Measurements from ENCODE around the gene EXTL2. TPM values are rescaled to one million over a fixed set of nuclear protein-coding genes. Genes with fewer than 3 reads are reported as not detected.

EXTL2 gene
- total RNA-seq, 1 donor from 2014 or later, result 73.3 TPM

DNA sequence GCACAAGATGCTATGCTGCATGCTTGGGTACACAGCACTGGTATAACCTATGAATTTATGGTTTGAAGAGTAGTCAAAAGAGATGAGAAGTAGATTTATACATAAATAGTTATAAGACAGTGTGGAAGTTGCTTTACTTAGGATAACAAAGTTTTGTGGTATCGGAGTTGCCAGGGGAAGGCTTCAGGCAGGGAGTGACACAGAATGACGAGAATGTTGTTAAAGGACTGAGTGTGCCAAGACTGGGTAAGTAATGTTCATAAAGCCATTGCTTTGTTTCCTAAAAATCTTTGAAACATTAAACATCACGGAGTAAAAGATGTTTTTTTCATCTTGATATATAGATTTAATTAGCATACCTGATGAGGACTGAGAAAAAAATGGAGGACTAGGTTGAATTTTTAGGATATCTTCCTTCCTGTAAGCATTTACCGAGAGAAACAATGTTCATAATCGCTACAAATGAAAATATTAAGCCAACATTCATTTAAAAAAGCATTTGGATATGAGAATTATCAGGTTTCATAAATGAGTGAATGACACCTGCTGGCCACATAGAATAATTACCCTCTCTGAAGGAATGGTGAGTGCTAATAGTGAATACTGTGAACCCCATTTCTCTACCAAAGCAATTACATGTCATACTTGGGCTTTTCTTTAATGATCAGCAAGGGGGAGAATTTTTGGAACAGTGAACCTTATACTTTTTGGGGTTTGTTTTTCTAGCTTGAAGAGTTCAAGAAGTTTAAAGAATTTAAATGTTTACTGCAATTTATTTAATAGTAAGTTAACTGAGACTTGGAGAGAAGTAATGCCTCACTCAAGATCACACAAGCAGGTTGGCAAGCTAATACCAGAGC lies 28.4 kb downstream of the EXTL2 start:
- Mint-ChIP-seq H3K4me3 (no peak overlapping the region), H3K27me3 (ENCODE audit: insufficient read depth, low read depth) (no peaks in the 10 kb centered on the region), H3K4me1 (peaks cover 4% of the 10 kb centered on the region), H3K9me3 (no peaks in the 10 kb centered on the region), H3K36me3 (no peaks in the 10 kb centered on the region), H3K27ac (no peak overlapping the region)
- H3K27me3 ChIP-seq, result no peaks in the 10 kb centered on the region
- H3K4me2 ChIP-seq, result no peak overlapping the region
- H3K79me2 ChIP-seq (ENCODE audit: low read depth), result no peaks in the 10 kb centered on the region
- no peak overlapping the region for H3K9ac ChIP-seq
- TF ChIP-seq, protein P1, sequence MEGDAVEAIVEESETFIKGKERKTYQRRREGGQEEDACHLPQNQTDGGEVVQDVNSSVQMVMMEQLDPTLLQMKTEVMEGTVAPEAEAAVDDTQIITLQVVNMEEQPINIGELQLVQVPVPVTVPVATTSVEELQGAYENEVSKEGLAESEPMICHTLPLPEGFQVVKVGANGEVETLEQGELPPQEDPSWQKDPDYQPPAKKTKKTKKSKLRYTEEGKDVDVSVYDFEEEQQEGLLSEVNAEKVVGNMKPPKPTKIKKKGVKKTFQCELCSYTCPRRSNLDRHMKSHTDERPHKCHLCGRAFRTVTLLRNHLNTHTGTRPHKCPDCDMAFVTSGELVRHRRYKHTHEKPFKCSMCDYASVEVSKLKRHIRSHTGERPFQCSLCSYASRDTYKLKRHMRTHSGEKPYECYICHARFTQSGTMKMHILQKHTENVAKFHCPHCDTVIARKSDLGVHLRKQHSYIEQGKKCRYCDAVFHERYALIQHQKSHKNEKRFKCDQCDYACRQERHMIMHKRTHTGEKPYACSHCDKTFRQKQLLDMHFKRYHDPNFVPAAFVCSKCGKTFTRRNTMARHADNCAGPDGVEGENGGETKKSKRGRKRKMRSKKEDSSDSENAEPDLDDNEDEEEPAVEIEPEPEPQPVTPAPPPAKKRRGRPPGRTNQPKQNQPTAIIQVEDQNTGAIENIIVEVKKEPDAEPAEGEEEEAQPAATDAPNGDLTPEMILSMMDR (IDR thresholded peaks at IDR 0.05), result peak; percentile 67
- no peak for TF ChIP-seq EZH2 (IDR thresholded peaks at IDR 0.05)
- no peak for TF ChIP-seq EZH2phosphoT487 (IDR thresholded peaks at IDR 0.05)
- no peak overlapping the region for H2AFZ ChIP-seq (replicated peaks)
- no peaks in the 10 kb centered on the region for H4K20me1 ChIP-seq (ENCODE audit: low read depth)
- H3F3A ChIP-seq (ENCODE audit: low read depth), result no peaks in the 10 kb centered on the region
- DNase-seq (ENCODE audit: low spot score), result peak; percentile 18
- H3K4me3 ChIP-seq, result no peak overlapping the region
- no peaks in the 10 kb centered on the region for H3K36me3 ChIP-seq
- H3K4me1 ChIP-seq, result no peaks in the 10 kb centered on the region
- H3K9me3 ChIP-seq (ENCODE audit: low read depth), result no peaks in the 10 kb centered on the region
- no peak overlapping the region for H3K27ac ChIP-seq

GRCh38 chr1:100862591-100862990 lies 32.1 kb downstream of the EXTL2 start:
- Mint-ChIP-seq H3K9me3 (no peaks in the 10 kb centered on the region), H3K36me3 (no peaks in the 10 kb centered on the region), H3K27me3 (ENCODE audit: insufficient read depth, low read depth) (no peaks in the 10 kb centered on the region), H3K4me1 (peaks cover 9% of the 10 kb centered on the region), H3K4me3 (no peak overlapping the region), H3K27ac (no peak overlapping the region)
- Histone ChIP-seq H3K36me3 (no peaks in the 10 kb centered on the region), H3K4me2 (no peak overlapping the region), H4K20me1 (ENCODE audit: low read depth) (no peaks in the 10 kb centered on the region), H3K27ac (no peak overlapping the region), H3K9ac (no peak overlapping the region), H3K79me2 (ENCODE audit: low read depth) (no peaks in the 10 kb centered on the region), H3K9me3 (ENCODE audit: low read depth) (no peaks in the 10 kb centered on the region), H2AFZ (replicated peaks) (no peak overlapping the region), H3K27me3 (no peaks in the 10 kb centered on the region), H3F3A (ENCODE audit: low read depth) (no peaks in the 10 kb centered on the region), H3K4me1 (peaks cover 6% of the 10 kb centered on the region), H3K4me3 (no peak overlapping the region)
- no peak for DNase-seq (ENCODE audit: low spot score)
- no peak for TF ChIP-seq EZH2phosphoT487 (IDR thresholded peaks at IDR 0.05)
- TF ChIP-seq EZH2 (IDR thresholded peaks at IDR 0.05), result no peak
- TF ChIP-seq, protein P1 (IDR thresholded peaks at IDR 0.05), result no peak

GRCh38 chr1:100861379-100861778 lies 33.3 kb downstream of the EXTL2 start:
- H3K36me3 Mint-ChIP-seq, result no peaks in the 10 kb centered on the region

More at GRCh38 chr1:100861379-100861778, 33.3 kb downstream of the EXTL2 start:
- Mint-ChIP-seq H3K4me3 (no peak overlapping the region), H3K9me3 (no peaks in the 10 kb centered on the region), H3K27me3 (ENCODE audit: insufficient read depth, low read depth) (no peaks in the 10 kb centered on the region), H3K27ac (no peak overlapping the region), H3K4me1 (peaks cover 9% of the 10 kb centered on the region)
- H4K20me1 ChIP-seq (ENCODE audit: low read depth), result no peaks in the 10 kb centered on the region
- no peaks in the 10 kb centered on the region for H3K36me3 ChIP-seq
- no peaks in the 10 kb centered on the region for H3K79me2 ChIP-seq (ENCODE audit: low read depth)
- no peak overlapping the region for H3K9ac ChIP-seq
- no peak overlapping the region for H3K4me3 ChIP-seq
- no peaks in the 10 kb centered on the region for H3F3A ChIP-seq (ENCODE audit: low read depth)
- H3K4me1 ChIP-seq, result peaks cover 6% of the 10 kb centered on the region
- H3K27me3 ChIP-seq, result no peaks in the 10 kb centered on the region
- no peak for DNase-seq (ENCODE audit: low spot score)
- H3K9me3 ChIP-seq (ENCODE audit: low read depth), result no peaks in the 10 kb centered on the region
- no peak overlapping the region for H2AFZ ChIP-seq (replicated peaks)
- H3K27ac ChIP-seq, result no peak overlapping the region
- TF ChIP-seq, protein P1 (IDR thresholded peaks at IDR 0.05), result no peak
- no peak for TF ChIP-seq EZH2 (IDR thresholded peaks at IDR 0.05)
- TF ChIP-seq EZH2phosphoT487 (IDR thresholded peaks at IDR 0.05), result no peak
- H3K4me2 ChIP-seq, result no peak overlapping the region

Measured in neural progenitor cell (in vitro differentiated cells).